Liver (tissue), 9 donors: Measurements from ENCODE around the gene ADGRG1. TPM values are rescaled to one million over a fixed set of nuclear protein-coding genes. Genes with fewer than 3 reads are reported as not detected.

ENCODE experiments used
- DNase-seq: peaks from one replicate; pipeline ENCODE4 v3.0.0-alpha.2; 2017; ENCODE audit warnings: low spot score
- H3K27ac ChIP-seq, 2 donors: one replicate each; pipeline ENCODE4 v1.7.0; 2013; ENCODE audit warnings: inconsistent platforms in 2 of 2, low read length in 2 of 2, control low read depth in 1 of 2, low read depth in 1 of 2, mild to moderate bottlenecking in 1 of 2
- H3K27me3 ChIP-seq, 4 donors: one replicate each; pipeline versions ENCODE4 v1.6.1 to v1.7.0; 2013; ENCODE audit warnings: low read length in 3 of 4, inconsistent platforms in 1 of 4, mild to moderate bottlenecking in 1 of 4, moderate library complexity in 1 of 4; ENCODE audit not compliant: control insufficient read depth in 4 of 4, insufficient read depth in 4 of 4
- H3K36me3 ChIP-seq, 4 donors: one replicate each; pipeline versions ENCODE4 v1.6.1 to v1.7.0; 2013; ENCODE audit warnings: low read length in 3 of 4, mild to moderate bottlenecking in 3 of 4, low read depth in 1 of 4, moderate library complexity in 1 of 4; ENCODE audit not compliant: control insufficient read depth in 4 of 4, insufficient read depth in 3 of 4
- H3K4me1 ChIP-seq, 4 donors: one replicate each; pipeline versions ENCODE4 v1.6.1 to v1.7.0; 2013; ENCODE audit warnings: low read length in 3 of 4, mild to moderate bottlenecking in 3 of 4, moderate library complexity in 1 of 4; ENCODE audit not compliant: control insufficient read depth in 4 of 4, insufficient read depth in 4 of 4
- H3K4me3 ChIP-seq, 3 donors: one replicate each; pipeline versions ENCODE4 v1.6.1 to v1.7.0; 2013; ENCODE audit warnings: low read length in 3 of 3, control low read depth in 1 of 3, low read depth in 1 of 3, mild to moderate bottlenecking in 1 of 3
- H3K9ac ChIP-seq, 2 donors: one replicate each; pipeline ENCODE4 v1.7.0; 2013; ENCODE audit warnings: low read length in 2 of 2, mild to moderate bottlenecking in 2 of 2, moderate library complexity in 2 of 2, control low read depth in 1 of 2, low read depth in 1 of 2
- H3K9me3 ChIP-seq, 4 donors: one replicate each; pipeline versions ENCODE4 v1.6.1 to v1.7.0; 2013; ENCODE audit warnings: low read length in 3 of 4; ENCODE audit not compliant: control insufficient read depth in 4 of 4
- EGR1 ChIP-seq, 2 donors: IDR thresholded peaks; 2 replicates each; pipeline ENCODE4 v1.6.1; 2016 to 2018; ENCODE audit warnings: antibody characterized with exemption in 2 of 2, low read depth in 2 of 2
- FOXA1 ChIP-seq: IDR thresholded peaks from 2 replicates; pipeline ENCODE4 v1.6.1; 2016; ENCODE audit warnings: antibody characterized with exemption
- HNF4A ChIP-seq, 2 donors: conservative IDR thresholded peaks; 2 replicates each; pipeline ENCODE4 v1.6.1; 2016; ENCODE audit warnings: antibody characterized with exemption in 2 of 2, mild to moderate bottlenecking in 2 of 2
- HNF4G ChIP-seq: IDR thresholded peaks from 2 replicates; pipeline ENCODE4 v1.6.1; 2016; ENCODE audit warnings: antibody characterized with exemption
- NR2F2 ChIP-seq: IDR thresholded peaks from 2 replicates; pipeline ENCODE4 v1.6.1; 2016; ENCODE audit warnings: antibody characterized with exemption
- RAD21 ChIP-seq, 2 donors: IDR thresholded peaks; 2 replicates each; pipeline ENCODE4 v1.6.1; 2016; ENCODE audit warnings: antibody characterized with exemption in 2 of 2, mild to moderate bottlenecking in 2 of 2
- SP1 ChIP-seq: IDR thresholded peaks from 2 replicates; pipeline ENCODE4 v1.6.1; 2018; ENCODE audit warnings: antibody characterized with exemption, mild to moderate bottlenecking
- TAF1 ChIP-seq: conservative IDR thresholded peaks from 2 replicates; pipeline ENCODE4 v1.6.1; 2016; ENCODE audit warnings: antibody characterized with exemption, mild to moderate bottlenecking
- YY1 ChIP-seq: IDR thresholded peaks from 2 replicates; pipeline ENCODE4 v1.6.1; 2016; ENCODE audit warnings: antibody characterized with exemption, mild to moderate bottlenecking
- WGBS: extraction: QIAGEN DNeasy Blood & Tissue Kit; methylation state at CpG from one replicate; pipeline ENCODE4 v1.1.7; 2013; 5-methylcytosine and 5-hydroxymethylcytosine counted together
- polyA plus RNA-seq, 2 donors: library from polyadenylated mRNA; stranded (reverse) in 1 of 2; unstranded in 1 of 2; fragments of 200-250 nt in 1 of 2; fragments of >200 nt in 1 of 2; fragmentation: Nextera tagmentation in 1 of 2; extraction: Ambion mirVana in 1 of 2; gene quantifications; one replicate each; pipeline versions ENCODE4 v1.2.1 to v1.2.3, GENCODE V29; 2013 to 2015
- total RNA-seq, 2 donors: library from RNA; depleted of rRNA; stranded (reverse); fragments of >200 nt; gene quantifications; one replicate each; pipeline ENCODE4 v1.2.3, GENCODE V29; 2014
- TF ChIP-seq, protein P1 (sequence below): IDR thresholded peaks from 2 replicates; pipeline ENCODE4 v1.6.1; 2016; ENCODE audit warnings: antibody characterized with exemption
- TF ChIP-seq, protein P2 (sequence below): IDR thresholded peaks from 2 replicates; pipeline ENCODE4 v1.6.1; 2016; ENCODE audit warnings: antibody characterized with exemption
- TF ChIP-seq, protein P3 (sequence below): IDR thresholded peaks from 2 replicates; pipeline ENCODE4 v1.6.1; 2016; ENCODE audit warnings: antibody characterized with exemption
- donor health status: healthy.
- donor health status: healthy.
- donor health status: healthy.
- donor health status: healthy.
- donor health status: healthy.

Gene ADGRG1
- total and polyA plus RNA-seq, 4 donors: 1.7 to 3.3 (median 2.0) TPM

GRCh38 chr16:57603115-57604024 lies 25.1 kb upstream of the ADGRG1 start:
- Histone ChIP-seq H3K4me3 (no peak overlapping the region), H3K4me1 (peaks cover 7 to 22% (median 14%) of the 10 kb centered on the region in 4 donors), H3K9me3 (no peaks in the 10 kb centered on the region), H3K9ac (no peak overlapping the region), H3K27me3 (no peaks in the 10 kb centered on the region), H3K36me3 (no peaks in the 10 kb centered on the region), H3K27ac (no peak overlapping the region)
- DNase-seq: peak; percentile 10
- TF ChIP-seq HNF4G: no peak
- no peak for TF ChIP-seq SP1
- TF ChIP-seq YY1: no peak
- TF ChIP-seq, protein P1, sequence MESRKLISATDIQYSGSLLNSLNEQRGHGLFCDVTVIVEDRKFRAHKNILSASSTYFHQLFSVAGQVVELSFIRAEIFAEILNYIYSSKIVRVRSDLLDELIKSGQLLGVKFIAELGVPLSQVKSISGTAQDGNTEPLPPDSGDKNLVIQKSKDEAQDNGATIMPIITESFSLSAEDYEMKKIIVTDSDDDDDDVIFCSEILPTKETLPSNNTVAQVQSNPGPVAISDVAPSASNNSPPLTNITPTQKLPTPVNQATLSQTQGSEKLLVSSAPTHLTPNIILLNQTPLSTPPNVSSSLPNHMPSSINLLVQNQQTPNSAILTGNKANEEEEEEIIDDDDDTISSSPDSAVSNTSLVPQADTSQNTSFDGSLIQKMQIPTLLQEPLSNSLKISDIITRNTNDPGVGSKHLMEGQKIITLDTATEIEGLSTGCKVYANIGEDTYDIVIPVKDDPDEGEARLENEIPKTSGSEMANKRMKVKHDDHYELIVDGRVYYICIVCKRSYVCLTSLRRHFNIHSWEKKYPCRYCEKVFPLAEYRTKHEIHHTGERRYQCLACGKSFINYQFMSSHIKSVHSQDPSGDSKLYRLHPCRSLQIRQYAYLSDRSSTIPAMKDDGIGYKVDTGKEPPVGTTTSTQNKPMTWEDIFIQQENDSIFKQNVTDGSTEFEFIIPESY: no peak
- no peak for TF ChIP-seq FOXA1
- TF ChIP-seq, protein P2, sequence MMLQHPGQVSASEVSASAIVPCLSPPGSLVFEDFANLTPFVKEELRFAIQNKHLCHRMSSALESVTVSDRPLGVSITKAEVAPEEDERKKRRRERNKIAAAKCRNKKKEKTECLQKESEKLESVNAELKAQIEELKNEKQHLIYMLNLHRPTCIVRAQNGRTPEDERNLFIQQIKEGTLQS: no peak
- TF ChIP-seq RAD21 (IDR thresholded peaks at IDR 0.05): no peak
- TF ChIP-seq TAF1: no peak
- 83% methylated on average over 17 of the region's 17 CpGs for WGBS

DNA sequence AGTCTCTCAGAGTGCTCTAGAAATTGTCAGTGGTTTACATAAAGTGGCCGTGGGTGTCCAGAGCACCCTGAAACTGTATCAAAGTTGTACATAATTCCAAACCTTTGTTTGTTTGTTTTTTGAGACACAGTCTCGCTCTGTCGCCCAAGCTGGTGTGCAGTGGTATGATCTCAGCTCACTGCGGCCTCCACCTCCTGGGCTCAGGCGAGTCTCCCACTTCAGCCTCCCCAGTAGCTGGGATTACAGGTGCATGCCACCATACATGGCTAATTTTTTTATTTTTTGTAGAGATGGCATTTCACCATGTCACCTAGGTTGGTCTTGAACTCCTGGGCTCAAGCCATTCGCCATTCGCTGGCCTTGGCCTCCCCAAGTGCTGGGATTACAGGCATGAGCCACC lies 24.3 kb upstream of the ADGRG1 start:
- peak; percentile 10 for DNase-seq
- H3K4me1 ChIP-seq: peaks cover 7 to 22% (median 14%) of the 10 kb centered on the region in 4 donors
- H3K27ac ChIP-seq: no peak overlapping the region
- 95% methylated on average over 7 of the region's 7 CpGs for WGBS
- H3K4me3 ChIP-seq: no peak overlapping the region
- H3K9ac ChIP-seq: no peak overlapping the region
- H3K36me3 ChIP-seq: no peaks in the 10 kb centered on the region
- no peaks in the 10 kb centered on the region for H3K9me3 ChIP-seq
- no peaks in the 10 kb centered on the region for H3K27me3 ChIP-seq
- no peak for TF ChIP-seq EGR1 (IDR thresholded peaks at IDR 0.05; ENCODE audit: low read depth in 2 of 2)

- Histone ChIP-seq H3K4me3 (no peak overlapping the region), H3K36me3 (no peaks in the 10 kb centered on the region), H3K27me3 (no peaks in the 10 kb centered on the region), H3K9me3 (no peaks in the 10 kb centered on the region), H3K9ac (no peak overlapping the region), H3K4me1 (peaks cover 7 to 16% (median 11%) of the 10 kb centered on the region in 4 donors), H3K27ac (peak overlapping the region in 1 of 2 donors; percentile 34)
- peak; percentile 3 for DNase-seq
- TF ChIP-seq NR2F2: no peak
- no peak for TF ChIP-seq SP1
- TF ChIP-seq, protein P3, sequence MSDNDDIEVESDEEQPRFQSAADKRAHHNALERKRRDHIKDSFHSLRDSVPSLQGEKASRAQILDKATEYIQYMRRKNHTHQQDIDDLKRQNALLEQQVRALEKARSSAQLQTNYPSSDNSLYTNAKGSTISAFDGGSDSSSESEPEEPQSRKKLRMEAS: no peak
- no peak for TF ChIP-seq HNF4A (conservative IDR thresholded peaks at IDR 0.05)
- no peak for TF ChIP-seq HNF4G
- 55% methylated on average over 4 of the region's 4 CpGs for WGBS
These were observed 22.1 kb upstream of the ADGRG1 start for GRCh38 chr16:57606147-57606846.
